ENCODE data around the gene INSR. TPM values are rescaled to one million over a fixed set of nuclear protein-coding genes. Genes with fewer than 3 reads are reported as not detected.

INSR gene
- total and polyA plus RNA-seq, 2 donors (not counting 3 experiments of a cell fraction or from before 2014, with no cell fraction given) = 4.9 to 19.5 TPM

DNA sequence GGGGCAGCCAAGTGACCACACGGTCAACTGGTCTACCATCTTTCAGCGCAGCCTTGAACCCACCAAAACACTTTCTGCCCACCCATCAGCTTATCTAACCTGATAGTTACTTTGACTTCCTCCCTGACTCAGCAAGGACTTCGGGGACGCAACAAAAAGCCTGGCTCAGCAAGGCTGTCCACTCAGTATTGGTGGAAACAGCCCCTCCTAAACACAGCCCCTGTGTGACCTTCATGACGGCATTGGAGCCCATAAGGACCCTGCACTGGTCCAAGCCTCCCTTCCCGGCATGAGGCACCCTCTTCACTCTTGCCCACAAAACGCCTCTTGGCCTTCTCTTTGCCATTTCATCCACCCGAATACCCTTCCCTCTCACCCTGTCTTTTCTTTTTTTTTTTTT lies 39.1 kb downstream of the INSR start:
- Histone ChIP-seq H3K9ac (replicated peaks; ENCODE audit: extremely low read depth, insufficient read depth, low read length) (no peak overlapping the region), H3K4me3 (replicated peaks in 1 of 3; ENCODE audit: insufficient read depth in 1 of 3, low read depth in 1 of 3, low read length in 3 of 3) (no peak overlapping the region), H3K9me3 (replicated peaks; ENCODE audit: control insufficient read depth, insufficient read depth, low read length) (no peaks in the 10 kb centered on the region), H3K4me1 (ENCODE audit: control insufficient read depth, extremely low read depth, insufficient read depth, low read length) (peaks cover 4% of the 10 kb centered on the region), H3K27me3 (ENCODE audit: control insufficient read depth in 2 of 2, insufficient read depth in 2 of 2, low read length in 2 of 2) (no peaks in the 10 kb centered on the region), H3K27ac (ENCODE audit: insufficient read depth, low read depth, low read length) (no peak overlapping the region), H3K9me1 (replicated peaks; ENCODE audit: control insufficient read depth, extremely low read depth, insufficient read depth, low read length) (no peaks in the 10 kb centered on the region), H4K20me1 (replicated peaks; ENCODE audit: control insufficient read depth, extremely low read depth, insufficient read depth, low read length) (no peaks in the 10 kb centered on the region), H2AFZ (ENCODE audit: low read depth, low read length) (no peak overlapping the region), H3K4me2 (ENCODE audit: insufficient read depth, low read length) (no peak overlapping the region), H3K36me3 (ENCODE audit: control insufficient read depth in 2 of 2, extremely low read depth in 1 of 2, insufficient read depth in 2 of 2, low read length in 2 of 2) (no peaks in the 10 kb centered on the region), H3K79me2 (ENCODE audit: control insufficient read depth, insufficient read depth, low read length) (no peaks in the 10 kb centered on the region)
- dilution Hi-C loops (cut with MboI; ENCODE audit: extremely low pct_ligation_motif_present, low sequenced_read_pairs) (no loop called here), intact Hi-C loops (cut with micrococcal nuclease) (no loop called here)
- ChIA-PET POLR2A (no interaction called here), CTCF (no interaction called here)
- TF ChIP-seq FOS (IDR thresholded peaks at IDR 0.05; ENCODE audit: borderline replicate concordance, insufficient read depth, low read length) = no peak
- no peak for TF ChIP-seq POLR2AphosphoS5 (IDR thresholded peaks at IDR 0.05; ENCODE audit: insufficient read depth, low read depth, low read length)
- no peak for TF ChIP-seq JUN (IDR thresholded peaks at IDR 0.05; ENCODE audit: borderline replicate concordance, insufficient read depth, insufficient read length, low read depth)
- no peak for TF ChIP-seq MYC (IDR thresholded peaks at IDR 0.05; ENCODE audit: low read depth, low read length)
- no peak for TF ChIP-seq POLR2A (IDR thresholded peaks at IDR 0.05; ENCODE audit: low read depth, low read length)
- no peak for TF ChIP-seq GATA2 (IDR thresholded peaks at IDR 0.05; ENCODE audit: insufficient read depth, insufficient read length, low read depth, low read length)
- FAIRE-seq (no peak), DNase-seq (ENCODE audit: low read depth, low spot score) (no peak)
- BruUV-seq (replicated peaks) = no TSS peak

DNA sequence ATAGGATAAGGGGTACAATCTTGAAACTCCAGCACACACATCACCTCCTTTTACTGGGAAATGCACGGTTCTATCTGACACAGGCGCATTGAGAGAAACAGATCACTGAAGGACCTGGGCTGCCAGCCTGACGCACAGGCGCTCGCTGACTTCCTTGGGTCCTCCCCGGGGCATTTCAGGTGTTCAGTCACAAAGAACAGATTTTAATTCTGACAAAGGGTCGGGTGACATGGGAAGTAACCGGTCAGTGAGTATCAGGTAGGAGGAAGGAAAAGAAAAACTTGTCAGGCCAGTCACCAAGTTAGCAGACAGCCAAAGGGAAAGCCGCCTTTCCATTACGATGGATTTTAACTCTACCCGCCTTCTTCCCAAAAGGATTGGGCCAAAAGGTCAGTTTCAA lies 39.6 kb downstream of the INSR start:
- Histone ChIP-seq H3K27ac (ENCODE audit: insufficient read depth, low read depth, low read length) (no peak overlapping the region), H3K36me3 (ENCODE audit: control insufficient read depth in 2 of 2, extremely low read depth in 1 of 2, insufficient read depth in 2 of 2, low read length in 2 of 2) (no peaks in the 10 kb centered on the region), H4K20me1 (replicated peaks; ENCODE audit: control insufficient read depth, extremely low read depth, insufficient read depth, low read length) (no peaks in the 10 kb centered on the region), H3K79me2 (ENCODE audit: control insufficient read depth, insufficient read depth, low read length) (no peaks in the 10 kb centered on the region), H3K4me2 (ENCODE audit: insufficient read depth, low read length) (no peak overlapping the region), H3K27me3 (ENCODE audit: control insufficient read depth in 2 of 2, insufficient read depth in 2 of 2, low read length in 2 of 2) (no peaks in the 10 kb centered on the region), H2AFZ (ENCODE audit: low read depth, low read length) (no peak overlapping the region), H3K4me3 (replicated peaks in 1 of 3; ENCODE audit: insufficient read depth in 1 of 3, low read depth in 1 of 3, low read length in 3 of 3) (no peak overlapping the region), H3K9me3 (replicated peaks; ENCODE audit: control insufficient read depth, insufficient read depth, low read length) (no peaks in the 10 kb centered on the region), H3K9ac (replicated peaks; ENCODE audit: extremely low read depth, insufficient read depth, low read length) (no peak overlapping the region), H3K4me1 (ENCODE audit: control insufficient read depth, extremely low read depth, insufficient read depth, low read length) (peaks cover 4% of the 10 kb centered on the region), H3K9me1 (replicated peaks; ENCODE audit: control insufficient read depth, extremely low read depth, insufficient read depth, low read length) (no peaks in the 10 kb centered on the region)
- FAIRE-seq = no peak
- POLR2A ChIA-PET = no interaction called here
- intact Hi-C loops (cut with micrococcal nuclease) (no loop called here), dilution Hi-C loops (cut with MboI; ENCODE audit: extremely low pct_ligation_motif_present, low sequenced_read_pairs) (no loop called here)
- no peak for TF ChIP-seq EZH2 (IDR thresholded peaks at IDR 0.05; ENCODE audit: borderline replicate concordance, low read depth, low read length, severe bottlenecking)
- TF ChIP-seq POLR2AphosphoS5 (IDR thresholded peaks at IDR 0.05; ENCODE audit: insufficient read depth, low read depth, low read length) = no peak
- no peak for TF ChIP-seq FOS (IDR thresholded peaks at IDR 0.05; ENCODE audit: borderline replicate concordance, insufficient read depth, low read length)
- TF ChIP-seq POLR2A (IDR thresholded peaks at IDR 0.05; ENCODE audit: low read depth, low read length) = no peak
- no peak for TF ChIP-seq GATA2 (IDR thresholded peaks at IDR 0.05; ENCODE audit: insufficient read depth, insufficient read length, low read depth, low read length)
- DNase-seq (ENCODE audit: low read depth, low spot score) = no peak
- CTCF ChIA-PET = no interaction called here
- BruUV-seq (replicated peaks) = no TSS peak

All from endothelial cell of umbilical vein (primary cell).